Measurements from ENCODE around the gene PARP2.

- no peak for TF ChIP-seq ZBED1 (IDR thresholded peaks at IDR 0.05)
- no peak for TF ChIP-seq MTA3 (IDR thresholded peaks at IDR 0.05; ENCODE audit: borderline replicate concordance)
- TF ChIP-seq ZBTB1 (CRISPR knock-in tag; IDR thresholded peaks at IDR 0.05; ENCODE audit: borderline replicate concordance, low read depth), result no peak
Measured at GRCh38 chr14:20356422-20356821, 13.0 kb downstream of the PARP2 start.

Measured in K562 (cell line).